Stimulated activated effector memory CD8-positive, alpha-beta T cell treated with anti-CD3 and anti-CD28 coated beads, Interleukin-12 subunit alpha, Interleukin-12 subunit beta, amount 100 ng/mL, for 72 hours (primary cell): Measurements from ENCODE around the gene RNF25.

Source experiments
- ATAC-seq: fragments of 150-1000 bp; cut with Tn5 transposase; 2 replicates; pipeline ENCODE4 v1.10.0; 2021
- DNase-seq, 2 donors: peaks; one replicate each; pipeline ENCODE4 v3.0.0; 2021 to 2022; ENCODE audit warnings: low spot score in 2 of 2
- H3K27ac Mint-ChIP-seq: one replicate; pipeline ENCODE4 v1.8.0; 2022; ENCODE audit warnings: mild to moderate bottlenecking, mixed read lengths
- H3K36me3 Mint-ChIP-seq: one replicate; pipeline ENCODE4 v1.8.0; 2022; ENCODE audit warnings: mild to moderate bottlenecking, mixed read lengths
- H3K4me1 Mint-ChIP-seq: one replicate; pipeline ENCODE4 v1.8.0; 2022; ENCODE audit warnings: mixed read lengths
- H3K4me3 Mint-ChIP-seq: one replicate; pipeline ENCODE4 v1.8.0; 2022; ENCODE audit warnings: mild to moderate bottlenecking, mixed read lengths
- H3K9me3 Mint-ChIP-seq: one replicate; pipeline ENCODE4 v1.8.0; 2022; ENCODE audit warnings: mixed read lengths

The RNF25 gene

GRCh38 chr2:218618102-218618860 is 53.5 kb downstream of the RNF25 start:
- ATAC-seq = no peak
- no peaks in the 10 kb centered on the region for H3K9me3 Mint-ChIP-seq

GRCh38 chr2:218615868-218616315 is 55.9 kb downstream of the RNF25 start:
- ATAC-seq (no peak), DNase-seq (no peak)
- Mint-ChIP-seq H3K4me1 (no peaks in the 10 kb centered on the region), H3K9me3 (no peaks in the 10 kb centered on the region), H3K27ac (no peak overlapping the region), H3K4me3 (no peak overlapping the region), H3K36me3 (no peaks in the 10 kb centered on the region)

More at GRCh38 chr2:218618102-218618860, 53.5 kb downstream of the RNF25 start:
- Mint-ChIP-seq H3K4me1 (no peaks in the 10 kb centered on the region), H3K4me3 (no peak overlapping the region), H3K27ac (no peak overlapping the region), H3K36me3 (no peaks in the 10 kb centered on the region)
- no peak for DNase-seq
